Activated B cell treated with CpG ODN at 0.5 μM for 24 hours (primary cell): ENCODE data around the gene INKA2. TPM values are rescaled to one million over a fixed set of nuclear protein-coding genes. Genes with fewer than 3 reads are reported as not detected.

Experiments used
- ATAC-seq: fragments of 200-7000 bp; cut with Tn5 transposase; one replicate; pipeline ENCODE4 v1.10.0; 2021; ENCODE audit warnings: low read depth, mild to moderate bottlenecking, moderate library complexity
- CTCF ChIA-PET: fragments of 350-600 bp; sonication (Branson Sonifier 250); formaldehyde crosslinking; loops from one replicate; lab custom pipeline; 2021; ENCODE audit warnings: antibody characterized with exemption; lab: Charles Lee
- POLR2A ChIA-PET: fragments of 350-600 bp; sonication (Branson Sonifier 250); formaldehyde crosslinking; loops from one replicate; lab custom pipeline; 2021; ENCODE audit warnings: antibody characterized with exemption; lab: Charles Lee
- DNase-seq: peaks from one replicate; pipeline ENCODE4 v3.0.0; 2022
- H3K27ac Mint-ChIP-seq: one replicate; pipeline ENCODE4 v1.8.0; 2020; ENCODE audit warnings: mixed read lengths
- H3K27me3 Mint-ChIP-seq: one replicate; pipeline ENCODE4 v1.8.0; 2021; ENCODE audit warnings: mixed read lengths
- H3K36me3 Mint-ChIP-seq: one replicate; pipeline ENCODE4 v1.8.0; 2021; ENCODE audit warnings: low read depth, mixed read lengths
- H3K4me1 Mint-ChIP-seq: one replicate; pipeline ENCODE4 v1.8.0; 2021; ENCODE audit warnings: mixed read lengths
- H3K4me3 Mint-ChIP-seq: one replicate; pipeline ENCODE4 v1.8.0; 2020; ENCODE audit warnings: mild to moderate bottlenecking, mixed read lengths
- H3K9me3 Mint-ChIP-seq: one replicate; pipeline ENCODE4 v1.8.0; 2020; ENCODE audit warnings: mixed read lengths
- CTCF ChIP-seq: fragments of 200-600 bp; IDR thresholded peaks from one replicate; pipeline ENCODE4 v1.8.0; 2022; ENCODE audit warnings: antibody characterized with exemption, mild to moderate bottlenecking
- intact Hi-C: fragments of 100-400 bp; cut with micrococcal nuclease; formaldehyde crosslinking; loops from one replicate; pipeline ENCODE4 v1.15.1; 2024
- total RNA-seq: library from RNA; stranded (reverse); gene quantifications from 2 replicates; pipeline ENCODE4 v1.2.3, GENCODE V29; 2022

INKA2 gene
- total RNA-seq, 1 donor from 2014 or later, result 2.1 TPM

GRCh38 chr1:111690306-111690617 lies 48.9 kb downstream of the INKA2 start:
- no peak for ATAC-seq
- POLR2A ChIA-PET, result no interaction called here
- peaks cover 59% of the 10 kb centered on the region for H3K4me1 Mint-ChIP-seq

More at GRCh38 chr1:111690306-111690617, 48.9 kb downstream of the INKA2 start:
- no peak for DNase-seq
- Mint-ChIP-seq H3K36me3 (peaks cover 46% of the 10 kb centered on the region), H3K27ac (peak overlapping the region; percentile 80), H3K27me3 (no peaks in the 10 kb centered on the region), H3K4me3 (no peak overlapping the region), H3K9me3 (peaks cover 5% of the 10 kb centered on the region)
- intact Hi-C loops, result loop anchor here (1.0 to 5.0 kb wide), 2 partner anchors 8 to 33 kb away; no protein-coding TSS in a partner anchor
- no peak for TF ChIP-seq CTCF
- CTCF ChIA-PET, result interaction anchor here (1.3 to 2.5 kb wide), 3 partner anchors 12 to 182 kb away, joined by 3 to 8 read pairs (median 4); no protein-coding TSS in a partner anchor

Other genes with a start within 250 kb of the INKA2 start
- gene ADORA3, start 235.8 kb downstream of the INKA2 start, total RNA-seq, result not detected in 2 replicates
- not detected in 2 replicates for gene TMIGD3, start 235.8 kb downstream of the INKA2 start, total RNA-seq
- 92.4 and 93.8 TPM in 2 replicates for gene RAP1A, start 119.6 kb downstream of the INKA2 start, total RNA-seq
- gene DDX20, start 16.5 kb upstream of the INKA2 start, total RNA-seq, result 21.5 and 22.4 TPM in 2 replicates